GM12892 (cell line): ENCODE results near the gene CDH18.

Experiments
- POLR2A ChIP-seq: IDR thresholded peaks from 2 replicates; pipeline ENCODE4 v1.6.1; 2011; ENCODE audit warnings: low read depth, low read length, control low read depth
- POLR2AphosphoS5 ChIP-seq: IDR thresholded peaks from 2 replicates; pipeline ENCODE4 v1.6.1; 2011; ENCODE audit warnings: low read depth, low read length, control low read depth

DNA sequence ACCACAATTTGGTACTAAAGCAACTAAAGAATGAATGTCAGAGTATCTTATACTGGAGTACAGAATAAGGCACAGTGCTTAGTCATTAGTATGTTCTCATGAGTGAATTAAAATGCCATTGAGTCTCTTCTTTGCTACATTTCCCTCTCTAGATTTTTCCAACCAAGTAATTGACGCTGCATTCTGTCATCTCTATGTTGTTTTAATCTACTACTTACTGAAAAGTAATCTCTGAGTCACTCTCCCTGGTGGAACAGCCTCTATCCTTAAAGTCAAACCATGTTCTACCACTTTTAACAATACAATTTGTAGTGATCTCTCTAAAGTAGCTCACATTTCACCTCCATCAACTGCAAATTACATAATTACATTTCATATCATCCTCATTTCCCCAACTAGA lies 495.1 kb downstream of the CDH18 start:
- TF ChIP-seq POLR2A (no peak), POLR2AphosphoS5 (no peak)
